HepG2 (cell line): ENCODE measurements around the gene DNPH1. TPM values are rescaled to one million over a fixed set of nuclear protein-coding genes. Genes with fewer than 3 reads are reported as not detected.

Experiments used
- ARNT2 ChIP-seq: sonication (generic); formaldehyde crosslinking; IDR thresholded peaks from 2 replicates; pipeline ENCODE4 v1.8.0; 2022; ENCODE audit warnings: mild to moderate bottlenecking, low read depth, missing genetic modification reagents, moderate library complexity
- CBX1 ChIP-seq: IDR thresholded peaks from one replicate; pipeline ENCODE4 v1.6.1; 2016; ENCODE audit warnings: antibody characterized with exemption, low read depth
- JDP2 ChIP-seq: sonication (generic); formaldehyde crosslinking; IDR thresholded peaks from 2 replicates; pipeline ENCODE4 v1.8.1; 2022; ENCODE audit warnings: missing genetic modification reagents, borderline replicate concordance
- POGK ChIP-seq: sonication (generic); formaldehyde crosslinking; conservative IDR thresholded peaks from 2 replicates; pipeline ENCODE4 v1.8.0; 2022; ENCODE audit warnings: mild to moderate bottlenecking, moderate library complexity, missing genetic modification reagents
- RBM39 ChIP-seq: fragments of 200-400 bp; formaldehyde crosslinking; IDR thresholded peaks from one replicate; pipeline ENCODE4 v1.6.1; 2018; ENCODE audit warnings: antibody characterized with exemption, mild to moderate bottlenecking, low read depth, low read length; ENCODE audit not compliant: poor library complexity, severe bottlenecking
- RCOR2 ChIP-seq: IDR thresholded peaks from 2 replicates; pipeline ENCODE4 v1.6.1; 2016; ENCODE audit warnings: missing biosample characterization, missing genetic modification reagents
- RFXANK ChIP-seq: IDR thresholded peaks from 2 replicates; pipeline ENCODE4 v1.6.1; 2016
- SRSF9 ChIP-seq: fragments of 200-400 bp; formaldehyde crosslinking; IDR thresholded peaks from 2 replicates; pipeline ENCODE4 v1.6.1; 2018; ENCODE audit warnings: borderline replicate concordance, mild to moderate bottlenecking, low read depth, low read length; ENCODE audit not compliant: insufficient read depth, poor library complexity, severe bottlenecking
- TCF7L2 ChIP-seq: IDR thresholded peaks from 2 replicates; pipeline ENCODE4 v1.6.1; 2011; ENCODE audit warnings: mild to moderate bottlenecking, low read depth, low read length, moderate library complexity
- ZNF12 ChIP-seq: sonication (generic); formaldehyde crosslinking; IDR thresholded peaks from 2 replicates; pipeline ENCODE4 v1.5.0; 2020; ENCODE audit warnings: missing genetic modification reagents
- ZNF143 ChIP-seq: sonication (generic); formaldehyde crosslinking; IDR thresholded peaks from 2 replicates; pipeline ENCODE4 v1.4.0; 2020; ENCODE audit warnings: missing genetic modification reagents
- ZNF430 ChIP-seq: sonication (generic); formaldehyde crosslinking; IDR thresholded peaks from 2 replicates; pipeline ENCODE4 v1.9.0; 2021; ENCODE audit warnings: mild to moderate bottlenecking, missing genetic modification reagents
- ZNF431 ChIP-seq: sonication (generic); formaldehyde crosslinking; IDR thresholded peaks from 2 replicates; pipeline ENCODE4 v1.9.0; 2022; ENCODE audit warnings: missing genetic modification reagents, low read depth, mild to moderate bottlenecking, borderline replicate concordance
- ZNF446 ChIP-seq: sonication (generic); formaldehyde crosslinking; IDR thresholded peaks from 2 replicates; pipeline ENCODE4 v1.5.0; 2020; ENCODE audit warnings: mild to moderate bottlenecking, missing genetic modification reagents
- ZNF556 ChIP-seq: sonication (generic); formaldehyde crosslinking; IDR thresholded peaks from 2 replicates; pipeline ENCODE4 v1.4.0; 2020; ENCODE audit warnings: mild to moderate bottlenecking, missing genetic modification reagents, borderline replicate concordance
- ZNF567 ChIP-seq: sonication (generic); formaldehyde crosslinking; IDR thresholded peaks from 2 replicates; pipeline ENCODE4 v1.8.1; 2023; ENCODE audit warnings: mild to moderate bottlenecking, missing genetic modification reagents, borderline replicate concordance
- ZNF572 ChIP-seq: sonication (generic); formaldehyde crosslinking; IDR thresholded peaks from 2 replicates; pipeline ENCODE4 v1.5.1; 2020; ENCODE audit warnings: mild to moderate bottlenecking, missing genetic modification reagents
- ZNF576 ChIP-seq: sonication (generic); formaldehyde crosslinking; IDR thresholded peaks from 2 replicates; pipeline ENCODE4 v1.4.0; 2020; ENCODE audit warnings: mild to moderate bottlenecking, missing genetic modification reagents
- ZNF646 ChIP-seq: sonication (generic); formaldehyde crosslinking; IDR thresholded peaks from 2 replicates; pipeline ENCODE4 v1.9.0; 2021; ENCODE audit warnings: mild to moderate bottlenecking, missing genetic modification reagents
- ZNF746 ChIP-seq: sonication (generic); formaldehyde crosslinking; IDR thresholded peaks from 2 replicates; pipeline ENCODE4 v1.8.0; 2022; ENCODE audit warnings: mild to moderate bottlenecking, missing genetic modification reagents
- ZSCAN25 ChIP-seq: sonication (generic); formaldehyde crosslinking; IDR thresholded peaks from 2 replicates; pipeline ENCODE4 v1.8.0; 2022; ENCODE audit warnings: mild to moderate bottlenecking, missing genetic modification reagents
- polyA plus RNA-seq, 8 experiments: library from polyadenylated mRNA; depleted of rRNA in 3 of 8; stranded (reverse) in 7 of 8; unstranded in 1 of 8; fragments of >200 nt; fragmentation: Illumina TruSeq in 4 of 8; extraction: Trizol in 4 of 8; gene quantifications; 2 replicates each; pipeline versions ENCODE4 v1.2.1 to v1.2.3, GENCODE V29; 2011 to 2016; ENCODE audit warnings: low read depth in 4 of 8, missing spikeins in 1 of 8, mixed read lengths in 1 of 8; ENCODE audit not compliant: insufficient read depth in 1 of 8
- total RNA-seq, 5 experiments: library from RNA; depleted of rRNA; stranded (reverse); fragments of >200 nt; fragmentation: Illumina TruSeq; extraction: Trizol; gene quantifications; 2 replicates each; pipeline ENCODE4 v1.2.3, GENCODE V29; 2016; ENCODE audit warnings: low read depth in 1 of 5

DNPH1 gene
- total and polyA plus RNA-seq, 2 of the 13 experiments (the other 11 are each of a cell fraction or from before 2014, with no cell fraction given), result 56.5 to 75.1 TPM

GRCh38 chr6:43247114-43247999 lies 18.1 kb upstream of the DNPH1 start (continued):
- TF ChIP-seq POGK (CRISPR knock-in tag) (no peak; the same call in 1 of the 2 replicates), ZNF576 (CRISPR knock-in tag) (0 out of 2 replicates have a peak, but pooled peaks have one; percentile 45), ZNF430 (CRISPR knock-in tag) (0 out of 2 replicates have a peak, but pooled peaks have one; percentile 24), ZSCAN25 (CRISPR knock-in tag) (peak; percentile 56; the same call in 1 of the 2 replicates), ZNF646 (CRISPR knock-in tag) (no peak), ZNF12 (CRISPR knock-in tag) (no peak), RCOR2 (CRISPR knock-in tag) (no peak), TCF7L2 (no peak), ZNF556 (CRISPR knock-in tag) (peak; percentile 88; the same call in 1 of the 2 replicates), CBX1 (no peak), ZNF567 (peak; percentile 82; the same call in 1 of the 2 replicates), ZNF446 (CRISPR knock-in tag) (no peak), ARNT2 (CRISPR knock-in tag) (peak; percentile 22; the same call in 1 of the 2 replicates), JDP2 (CRISPR knock-in tag) (no peak), ZNF572 (CRISPR knock-in tag) (peak; percentile 51; the same call in 1 of the 2 replicates), ZNF431 (CRISPR knock-in tag) (no peak), SRSF9 (no peak), ZNF746 (no peak), RBM39 (no peak), ZNF143 (CRISPR knock-in tag) (peak; percentile 99), RFXANK (CRISPR knock-in tag) (no peak)
